H9 (cell line): ENCODE results near the gene NRP1. TPM values are rescaled to one million over a fixed set of nuclear protein-coding genes. Genes with fewer than 3 reads are reported as not detected.

Experiments used
- DNase-seq: peaks from one replicate; pipeline ENCODE4 v3.0.0-alpha.2; 2017
- H2AFZ ChIP-seq: one replicate; pipeline ENCODE4 v1.6.1; 2013; ENCODE audit warnings: mild to moderate bottlenecking, low read length, control low read depth, moderate library complexity
- H2AK5ac ChIP-seq: 2 replicates; pipeline ENCODE4 v1.6.1; 2013; ENCODE audit warnings: low read length, control low read depth, mixed read lengths; ENCODE audit not compliant: insufficient read length
- H2BK120ac ChIP-seq: one replicate; pipeline ENCODE4 v1.6.1; 2013; ENCODE audit warnings: low read depth, mild to moderate bottlenecking, low read length, control low read depth, inconsistent platforms; ENCODE audit not compliant: poor library complexity, severe bottlenecking
- H2BK12ac ChIP-seq: 2 replicates; pipeline ENCODE4 v1.6.1; 2013; ENCODE audit warnings: low read length, control low read depth, mixed read lengths, low read depth; ENCODE audit not compliant: insufficient read length
- H2BK15ac ChIP-seq: 2 replicates; pipeline ENCODE4 v1.6.1; 2013; ENCODE audit warnings: low read depth, low read length, control low read depth
- H2BK20ac ChIP-seq: one replicate; pipeline ENCODE4 v1.6.1; 2013; ENCODE audit warnings: low read depth, mild to moderate bottlenecking, low read length, control low read depth, inconsistent platforms; ENCODE audit not compliant: poor library complexity, severe bottlenecking
- H2BK5ac ChIP-seq: 2 replicates; pipeline ENCODE4 v1.6.1; 2013; ENCODE audit warnings: low read length, control low read depth, mixed read lengths; ENCODE audit not compliant: insufficient read length
- H3K14ac ChIP-seq: 2 replicates; pipeline ENCODE4 v1.6.1; 2013; ENCODE audit warnings: low read length, control low read depth; ENCODE audit not compliant: insufficient read depth
- H3K18ac ChIP-seq: 2 replicates; pipeline ENCODE4 v1.6.1; 2013; ENCODE audit warnings: low read depth, mild to moderate bottlenecking, mixed read lengths, low read length, control low read depth; ENCODE audit not compliant: insufficient read length
- H3K23ac ChIP-seq: 2 replicates; pipeline ENCODE4 v1.6.1; 2013; ENCODE audit warnings: low read length, control low read depth, mixed read lengths, low read depth; ENCODE audit not compliant: insufficient read length
- H3K23me2 ChIP-seq: 2 replicates; pipeline ENCODE4 v1.6.1; 2013; ENCODE audit warnings: low read depth, mild to moderate bottlenecking, mixed read lengths, low read length, control low read depth; ENCODE audit not compliant: insufficient read length, poor library complexity, severe bottlenecking
- H3K27ac ChIP-seq: 2 replicates; pipeline ENCODE4 v1.5.1; 2013; ENCODE audit warnings: low read length, control low read depth, mixed read lengths, low read depth; ENCODE audit not compliant: insufficient read length
- H3K27me3 ChIP-seq: 2 replicates; pipeline ENCODE4 v1.6.1; 2013; ENCODE audit warnings: low read length, control low read depth, inconsistent platforms; ENCODE audit not compliant: insufficient read depth
- H3K4ac ChIP-seq: 2 replicates; pipeline ENCODE4 v1.6.1; 2013; ENCODE audit warnings: low read depth, mild to moderate bottlenecking, control low read depth, inconsistent platforms, low read length, moderate library complexity
- H3K4me1 ChIP-seq: 2 replicates; pipeline ENCODE4 v1.6.1; 2013; ENCODE audit warnings: low read length, control low read depth, inconsistent platforms; ENCODE audit not compliant: insufficient read depth
- H3K4me2 ChIP-seq: 2 replicates; pipeline ENCODE4 v1.6.1; 2013; ENCODE audit warnings: low read length, control low read depth, mixed read lengths; ENCODE audit not compliant: insufficient read length, insufficient read depth
- H3K56ac ChIP-seq: 2 replicates; pipeline ENCODE4 v1.6.1; 2013; ENCODE audit warnings: low read depth, mild to moderate bottlenecking, mixed read lengths, low read length, control low read depth; ENCODE audit not compliant: insufficient read length
- H3K79me1 ChIP-seq: 2 replicates; pipeline ENCODE4 v1.6.1; 2013; ENCODE audit warnings: low read depth, mild to moderate bottlenecking, moderate library complexity, low read length, control low read depth, inconsistent platforms; ENCODE audit not compliant: insufficient read depth, poor library complexity, severe bottlenecking
- H3K79me2 ChIP-seq: 2 replicates; pipeline ENCODE4 v1.6.1; 2013; ENCODE audit warnings: low read length, control low read depth, inconsistent platforms; ENCODE audit not compliant: insufficient read depth
- H3K9ac ChIP-seq: 2 replicates; pipeline ENCODE4 v1.6.1; 2013; ENCODE audit warnings: low read length, control low read depth, mixed read lengths; ENCODE audit not compliant: insufficient read length; ENCODE audit errors: extremely low read depth
- H3K9me3 ChIP-seq: one replicate; pipeline ENCODE4 v1.6.1; 2013; ENCODE audit warnings: low read depth, low read length, inconsistent platforms; ENCODE audit not compliant: control insufficient read depth
- H3T11ph ChIP-seq: one replicate; pipeline ENCODE4 v1.6.1; 2013; ENCODE audit warnings: mild to moderate bottlenecking, low read length, control low read depth, inconsistent platforms
- H4K20me1 ChIP-seq: one replicate; pipeline ENCODE4 v1.6.1; 2013; ENCODE audit not compliant: control insufficient read depth, insufficient read length, insufficient read depth
- H4K5ac ChIP-seq: 2 replicates; pipeline ENCODE4 v1.6.1; 2013; ENCODE audit warnings: low read depth, mild to moderate bottlenecking, mixed read lengths, low read length, control low read depth; ENCODE audit not compliant: insufficient read length
- H4K8ac ChIP-seq: replicated peaks from 2 replicates; pipeline ENCODE4 v1.6.1; 2013; ENCODE audit warnings: low read length, control low read depth, mixed read lengths, low read depth; ENCODE audit not compliant: insufficient read length
- H4K91ac ChIP-seq: 2 replicates; pipeline ENCODE4 v1.6.1; 2013; ENCODE audit warnings: low read depth, mild to moderate bottlenecking, moderate library complexity, mixed read lengths, low read length, control low read depth; ENCODE audit not compliant: insufficient read length
- H3K27ac Mint-ChIP-seq, 3 experiments: 2 replicates in 2 of 3; 3 replicates in 1 of 3; pipeline ENCODE4 v1.8.0; 2020 to 2021; ENCODE audit warnings: mixed read lengths in 3 of 3, mild to moderate bottlenecking in 1 of 3, moderate library complexity in 1 of 3
- H3K27me3 Mint-ChIP-seq: 2 replicates; pipeline ENCODE4 v1.8.0; 2021; ENCODE audit warnings: low read depth, mild to moderate bottlenecking, moderate library complexity, mixed read lengths
- H3K36me3 Mint-ChIP-seq, 3 experiments: 2 replicates in 2 of 3; 3 replicates in 1 of 3; pipeline ENCODE4 v1.8.0; 2020 to 2021; ENCODE audit warnings: low read depth in 3 of 3, mixed read lengths in 3 of 3; ENCODE audit not compliant: insufficient read depth in 1 of 3
- H3K4me1 Mint-ChIP-seq, 2 experiments: 2 replicates each; pipeline ENCODE4 v1.8.0; 2020; ENCODE audit warnings: mixed read lengths in 2 of 2
- H3K4me3 Mint-ChIP-seq, 2 experiments: 2 replicates in 1 of 2; 3 replicates in 1 of 2; pipeline ENCODE4 v1.8.0; 2020 to 2021; ENCODE audit warnings: mild to moderate bottlenecking in 2 of 2, mixed read lengths in 2 of 2, moderate library complexity in 1 of 2
- H3K9me3 Mint-ChIP-seq, 2 experiments: 2 replicates in 1 of 2; 3 replicates in 1 of 2; pipeline ENCODE4 v1.8.0; 2020; ENCODE audit warnings: mild to moderate bottlenecking in 2 of 2, mixed read lengths in 2 of 2, moderate library complexity in 1 of 2
- WGBS: extraction: QIAGEN DNeasy Blood & Tissue Kit; methylation state at CpG from one replicate; pipeline ENCODE4 v1.1.7; 2013; ENCODE audit warnings: missing lambda C conversion rate, low lambda C conversion rate, mixed read lengths; ENCODE audit not compliant: insufficient read length; ENCODE audit errors: extremely low coverage; 5-methylcytosine and 5-hydroxymethylcytosine counted together
- total RNA-seq: library from RNA; stranded (reverse); gene quantifications from 2 replicates; pipeline ENCODE4 v1.2.1, GENCODE V29; 2021
- TF ChIP-seq, protein P1 (sequence below): fragments of 200-600 bp; sonication (generic); conservative IDR thresholded peaks from 3 replicates; pipeline ENCODE4 v1.8.0; 2021; ENCODE audit warnings: antibody characterized with exemption, mild to moderate bottlenecking

NRP1 gene
- total RNA-seq, 1 experiment from 2014 or later, result 4.6 TPM

DNA sequence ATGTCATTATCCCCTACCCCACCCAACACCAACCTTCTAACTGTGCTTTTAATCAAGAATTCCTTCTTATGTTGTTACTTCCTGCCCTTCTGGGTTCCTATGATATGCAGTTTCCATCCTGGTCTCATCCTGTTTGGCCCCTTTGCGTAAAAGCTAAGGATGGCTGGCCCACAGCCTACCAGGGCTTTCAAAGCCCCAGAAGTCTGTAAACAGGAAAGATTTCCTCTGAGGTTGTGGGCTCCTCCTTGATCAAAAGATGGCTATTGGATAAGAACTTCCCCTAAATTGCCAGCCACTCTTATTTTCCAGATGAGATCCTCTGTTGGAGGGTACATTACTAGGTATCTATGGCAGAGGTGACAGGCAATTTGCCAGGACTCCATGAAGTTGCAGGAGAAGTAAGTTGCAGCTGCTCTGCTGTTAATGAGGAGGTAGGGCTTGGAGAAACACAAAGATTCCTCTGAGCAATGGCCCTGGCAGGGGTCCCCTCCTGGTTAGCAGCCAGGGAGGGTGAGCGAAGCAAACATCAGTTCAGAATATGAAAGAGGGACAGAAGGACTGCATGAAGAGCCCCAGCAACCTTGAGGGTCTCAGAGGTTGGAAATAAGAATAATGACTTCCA is 32.1 kb downstream of the NRP1 start:
- no peak overlapping the region for H2BK5ac ChIP-seq
- H3K27ac Mint-ChIP-seq, result peak overlapping the region in 1 of 3 experiments; percentile 80; a peak in 1 of 7 replicates
- no peaks in the 10 kb centered on the region for H3K79me1 ChIP-seq
- H3K4me3 Mint-ChIP-seq, result no peak overlapping the region
- H3K9me3 Mint-ChIP-seq, result no peaks in the 10 kb centered on the region
- no peak overlapping the region for H3K9ac ChIP-seq
- no peak overlapping the region for H3K27ac ChIP-seq
- no peaks in the 10 kb centered on the region for H3K4me1 ChIP-seq
- H3K27me3 Mint-ChIP-seq, result no peaks in the 10 kb centered on the region
- TF ChIP-seq, protein P1, sequence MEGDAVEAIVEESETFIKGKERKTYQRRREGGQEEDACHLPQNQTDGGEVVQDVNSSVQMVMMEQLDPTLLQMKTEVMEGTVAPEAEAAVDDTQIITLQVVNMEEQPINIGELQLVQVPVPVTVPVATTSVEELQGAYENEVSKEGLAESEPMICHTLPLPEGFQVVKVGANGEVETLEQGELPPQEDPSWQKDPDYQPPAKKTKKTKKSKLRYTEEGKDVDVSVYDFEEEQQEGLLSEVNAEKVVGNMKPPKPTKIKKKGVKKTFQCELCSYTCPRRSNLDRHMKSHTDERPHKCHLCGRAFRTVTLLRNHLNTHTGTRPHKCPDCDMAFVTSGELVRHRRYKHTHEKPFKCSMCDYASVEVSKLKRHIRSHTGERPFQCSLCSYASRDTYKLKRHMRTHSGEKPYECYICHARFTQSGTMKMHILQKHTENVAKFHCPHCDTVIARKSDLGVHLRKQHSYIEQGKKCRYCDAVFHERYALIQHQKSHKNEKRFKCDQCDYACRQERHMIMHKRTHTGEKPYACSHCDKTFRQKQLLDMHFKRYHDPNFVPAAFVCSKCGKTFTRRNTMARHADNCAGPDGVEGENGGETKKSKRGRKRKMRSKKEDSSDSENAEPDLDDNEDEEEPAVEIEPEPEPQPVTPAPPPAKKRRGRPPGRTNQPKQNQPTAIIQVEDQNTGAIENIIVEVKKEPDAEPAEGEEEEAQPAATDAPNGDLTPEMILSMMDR, result no peak
- H4K91ac ChIP-seq, result no peak overlapping the region
- no peak overlapping the region for H2BK15ac ChIP-seq
- H3K14ac ChIP-seq, result no peak overlapping the region
- no peaks in the 10 kb centered on the region for H3K36me3 Mint-ChIP-seq
- DNase-seq, result no peak
- no peak overlapping the region for H2BK120ac ChIP-seq
- H3K4ac ChIP-seq, result no peak overlapping the region
- H3K27me3 ChIP-seq, result no peaks in the 10 kb centered on the region
- H4K5ac ChIP-seq, result no peak overlapping the region
- WGBS, result no CpG with 5 or more reads among the region's 2 CpGs
- H3K4me1 Mint-ChIP-seq, result peaks cover 5 to 12% of the 10 kb centered on the region in 2 experiments
- H3T11ph ChIP-seq, result no peak overlapping the region
- no peak overlapping the region for H3K23ac ChIP-seq
- H3K18ac ChIP-seq, result no peak overlapping the region
- no peak overlapping the region for H2AK5ac ChIP-seq
- H4K20me1 ChIP-seq, result no peaks in the 10 kb centered on the region
- H3K79me2 ChIP-seq, result no peaks in the 10 kb centered on the region
- no peaks in the 10 kb centered on the region for H3K23me2 ChIP-seq
- no peak overlapping the region for H4K8ac ChIP-seq
- H2BK20ac ChIP-seq, result no peak overlapping the region
- H2BK12ac ChIP-seq, result no peak overlapping the region
- no peak overlapping the region for H2AFZ ChIP-seq
- H3K9me3 ChIP-seq, result no peaks in the 10 kb centered on the region
- H3K4me2 ChIP-seq, result no peak overlapping the region
- H3K56ac ChIP-seq, result no peak overlapping the region
